ENCODE results near the gene GAS7.

The GAS7 gene

DNA sequence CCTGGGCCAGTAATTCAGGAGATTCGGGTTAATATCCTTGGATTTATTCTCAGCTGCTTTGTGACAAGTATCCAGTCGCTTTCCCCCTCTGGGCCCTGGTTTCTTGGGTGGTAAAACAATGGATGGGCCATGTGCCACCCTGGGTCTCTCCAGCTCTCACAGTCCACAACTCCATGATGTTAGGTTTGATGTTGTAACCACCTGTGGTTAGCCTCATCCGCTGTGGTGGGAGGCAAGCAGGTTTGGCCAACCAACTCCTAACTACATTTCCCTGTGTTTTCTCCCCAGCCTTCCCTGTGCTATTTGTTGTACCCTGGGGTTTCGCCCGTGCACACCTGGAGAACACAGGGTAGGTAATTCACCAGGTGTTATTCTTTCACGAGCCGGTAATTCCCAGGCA, 337.6 kb downstream of the GAS7 start:
- Histone ChIP-seq H2AFZ (ENCODE audit: insufficient read depth, low read length, poor library complexity) (no peak overlapping the region), H2AK5ac (ENCODE audit: low read length) (no peak overlapping the region), H3K27me3 (ENCODE audit: insufficient read depth, low read length) (no peaks in the 10 kb centered on the region), H3K4me3 (ENCODE audit: low read depth, low read length) (no peak overlapping the region), H2BK5ac (ENCODE audit: low read depth, low read length, poor library complexity) (no peak overlapping the region), H3K23ac (ENCODE audit: low read length) (no peak overlapping the region), H4K91ac (ENCODE audit: low read depth, low read length) (no peak overlapping the region), H3K4ac (ENCODE audit: low read depth, low read length) (no peak overlapping the region), H3K36me3 (ENCODE audit: control insufficient read depth in 1 of 2, insufficient read depth in 2 of 2, low read length in 2 of 2) (no peaks in the 10 kb centered on the region), H4K8ac (ENCODE audit: low read depth, low read length) (no peak overlapping the region), H3K4me1 (ENCODE audit: control insufficient read depth in 1 of 2, insufficient read depth in 2 of 2, low read length in 2 of 2) (no peaks in the 10 kb centered on the region), H3K9me3 (ENCODE audit: insufficient read depth, low read depth, low read length) (peaks cover 7% of the 10 kb centered on the region), H4K12ac (ENCODE audit: low read depth, low read length) (no peak overlapping the region), H2BK120ac (ENCODE audit: insufficient read depth, low read length, poor library complexity) (no peak overlapping the region), H2BK12ac (ENCODE audit: low read length) (no peak overlapping the region), H3K79me2 (ENCODE audit: control insufficient read depth, insufficient read depth, low read length, poor library complexity) (no peaks in the 10 kb centered on the region), H3K9ac (ENCODE audit: low read length) (peak overlapping the region; percentile 12), H3K4me2 (ENCODE audit: low read length) (no peak overlapping the region), H3K14ac (ENCODE audit: low read length) (no peak overlapping the region), H3K18ac (ENCODE audit: low read length) (no peak overlapping the region), H3K79me1 (ENCODE audit: low read length) (no peaks in the 10 kb centered on the region), H3K27ac (ENCODE audit: low read depth, low read length) (no peak overlapping the region)
- no peak for DNase-seq
- no CpG with 5 or more reads among the region's 7 CpGs for WGBS (ENCODE audit: extremely low coverage, insufficient coverage, insufficient read length)

All from trophoblast cell (in vitro differentiated cells and primary cell).